Adrenal gland (tissue), 12 donors: ENCODE results near the gene NNMT. TPM values are rescaled to one million over a fixed set of nuclear protein-coding genes. Genes with fewer than 3 reads are reported as not detected.
A peak's percentile ranks its signal among the peaks of the same experiment; 100 is the strongest.

Source experiments
- DNase-seq, 7 donors: peaks; one replicate each; pipeline ENCODE4 v3.0.0-alpha.2; 2019 to 2020
- H3K27ac ChIP-seq, 5 donors: fragments of 200-600 bp; sonication (generic) in 4 of 5; 1 replicate in 3 of 5; 2 replicates in 2 of 5; pipeline versions ENCODE4 v1.5.1 to v1.8.0; 2016 to 2020; ENCODE audit warnings: mild to moderate bottlenecking in 1 of 5
- H3K27me3 ChIP-seq: fragments of 200-600 bp; 2 replicates; pipeline ENCODE4 v1.8.0; 2021
- H3K36me3 ChIP-seq, 2 donors: fragments of 200-600 bp; replicated peaks in 1 of 2; 1 replicate in 1 of 2; 2 replicates in 1 of 2; pipeline versions ENCODE4 v1.5.1 to v1.8.0; 2018 to 2022
- H3K4me1 ChIP-seq, 2 donors: fragments of 200-600 bp; replicated peaks in 1 of 2; 1 replicate in 1 of 2; 2 replicates in 1 of 2; pipeline versions ENCODE4 v1.5.1 to v1.8.0; 2018 to 2021
- H3K4me3 ChIP-seq, 4 donors: fragments of 200-600 bp; sonication (generic) in 3 of 4; one replicate each; pipeline ENCODE4 v1.5.1; 2016 to 2018
- H3K9me3 ChIP-seq, 3 donors: fragments of 200-600 bp; sonication (generic) in 1 of 3; replicated peaks in 1 of 3; 1 replicate in 2 of 3; 2 replicates in 1 of 3; pipeline versions ENCODE4 v1.5.1 to v1.8.0; 2016 to 2021
- CTCF ChIP-seq, 6 experiments: fragments of 450-650 bp in 4 of 6; fragments of 200-600 bp in 2 of 6; sonication (generic) in 1 of 6; IDR thresholded peaks; 1 replicate in 5 of 6; 2 replicates in 1 of 6; pipeline versions ENCODE4 v1.5.1 to v1.8.0; 2016 to 2021; ENCODE audit warnings: antibody characterized with exemption in 6 of 6, mild to moderate bottlenecking in 2 of 6, moderate library complexity in 1 of 6
- POLR2A ChIP-seq, 2 donors: fragments of 450-650 bp; IDR thresholded peaks; one replicate each; pipeline ENCODE4 v1.6.1; 2017; ENCODE audit warnings: antibody characterized with exemption in 2 of 2, mild to moderate bottlenecking in 2 of 2, moderate library complexity in 1 of 2
- WGBS, 4 donors: extraction: QIAGEN DNeasy Blood & Tissue Kit in 2 of 4; methylation state at CpG; one replicate each; pipeline versions ENCODE4 v1.1.5 to v1.1.7; 2013 to 2017; 5-methylcytosine and 5-hydroxymethylcytosine counted together
- intact Hi-C, 2 donors: fragments of 100-400 bp; cut with DNase I; formaldehyde crosslinking; loops; one replicate each; pipeline versions ENCODE4 v1.14.1 to v1.15.0; 2022 to 2023
- polyA plus RNA-seq, 3 donors: library from polyadenylated mRNA; stranded (reverse); fragments of 200-250 nt in 2 of 3; fragments of 350-450 nt in 1 of 3; fragmentation: Illumina TruSeq in 1 of 3; extraction: RNeasy Lipid Tissue Mini Kit (QIAGEN cat#74804) in 1 of 3; gene quantifications; one replicate each; pipeline ENCODE4 v1.2.3, GENCODE V29; 2013 to 2014
- total RNA-seq, 9 donors: library from RNA; depleted of rRNA in 4 of 9; stranded (reverse); fragments of >200 nt in 4 of 9; fragments of 120-200 nt in 1 of 9; fragmentation: NEBNext Ultra II Directional in 1 of 9; extraction: Animal tissue kit (Norgen Biotek cat#: 25700) in 1 of 9; gene quantifications; one replicate each; pipeline versions ENCODE4 v1.1.0 to v1.2.4, GENCODE V29; 2013 to 2023
- donor health status: healthy with polysubstance abuse.
- donor health status: Bipolar disorder and iron deficiency.
- donor health status: DM: yes; HTN: yes; CAD: no.
- donor health status: DM: no; HTN: no; CAD: no.
- donor health status: DM: no; HTN: no; CAD: no.
- donor health status: DM: yes; HTN: yes; CAD: no.

NNMT gene
- total and polyA plus RNA-seq, 12 donors: 0.94 to 354 (median 77.4) TPM

- no peaks in the 10 kb centered on the region for H3K4me1 ChIP-seq
- H3K36me3 ChIP-seq: no peaks in the 10 kb centered on the region
- no peak overlapping the region for H3K4me3 ChIP-seq
- no peak for DNase-seq
- H3K9me3 ChIP-seq: no peaks in the 10 kb centered on the region
- 57 to 65% (median 62%) methylated on average over 3 of the region's 3 CpGs for WGBS, 4 donors
- TF ChIP-seq POLR2A (IDR thresholded peaks at IDR 0.05): no peak
- no peak for TF ChIP-seq CTCF (IDR thresholded peaks at IDR 0.05)
- no peaks in the 10 kb centered on the region for H3K27me3 ChIP-seq
- intact Hi-C loops: loop anchor here in 1 of 2 donors (10.0 kb wide), 1 partner anchor 91 kb away; no protein-coding TSS in a partner anchor
- no peak overlapping the region for H3K27ac ChIP-seq
Observed at GRCh38 chr11:114353443-114353842, 57.2 kb downstream of the NNMT start.

- intact Hi-C loops: loop anchor here in 1 of 2 donors (10.0 kb wide), 1 partner anchor 91 kb away; no protein-coding TSS in a partner anchor
- no peaks in the 10 kb centered on the region for H3K4me1 ChIP-seq
Observed at GRCh38 chr11:114354076-114354475, 57.9 kb downstream of the NNMT start.

GRCh38 chr11:114358716-114359115 is 62.5 kb downstream of the NNMT start:
- intact Hi-C loops: loop anchor here in 1 of 2 donors (10.0 kb wide), 1 partner anchor 86 kb away; no protein-coding TSS in a partner anchor
- WGBS, 4 donors: 58 to 83% (median 68%) methylated on average over 1 of the region's 1 CpG
- no peaks in the 10 kb centered on the region for H3K36me3 ChIP-seq

More at GRCh38 chr11:114354076-114354475, 57.9 kb downstream of the NNMT start:
- 50 to 66% (median 62%) methylated on average over 3 of the region's 3 CpGs for WGBS, 4 donors
- no peak for TF ChIP-seq POLR2A (IDR thresholded peaks at IDR 0.05)
- TF ChIP-seq CTCF (IDR thresholded peaks at IDR 0.05): no peak
- H3K4me3 ChIP-seq: no peak overlapping the region
- H3K27ac ChIP-seq: no peak overlapping the region
- H3K27me3 ChIP-seq: no peaks in the 10 kb centered on the region
- H3K36me3 ChIP-seq: no peaks in the 10 kb centered on the region
- H3K9me3 ChIP-seq: no peaks in the 10 kb centered on the region
- peak in 1 of 7 donors; percentile 3 for DNase-seq

GRCh38 chr11:114359342-114359741 is 63.1 kb downstream of the NNMT start:
- H3K4me3 ChIP-seq: no peak overlapping the region
- no peaks in the 10 kb centered on the region for H3K36me3 ChIP-seq
- intact Hi-C loops: loop anchor here in 1 of 2 donors (10.0 kb wide), 1 partner anchor 85 kb away; no protein-coding TSS in a partner anchor
- no peak for DNase-seq
- peaks cover 5% of the 10 kb centered on the region for H3K27me3 ChIP-seq
- no peaks in the 10 kb centered on the region for H3K4me1 ChIP-seq
- H3K27ac ChIP-seq: no peak overlapping the region
- H3K9me3 ChIP-seq: no peaks in the 10 kb centered on the region
- TF ChIP-seq POLR2A (IDR thresholded peaks at IDR 0.05) (no peak), CTCF (IDR thresholded peaks at IDR 0.05) (no peak)

More at GRCh38 chr11:114358716-114359115, 62.5 kb downstream of the NNMT start:
- no peak for TF ChIP-seq POLR2A (IDR thresholded peaks at IDR 0.05)
- TF ChIP-seq CTCF (IDR thresholded peaks at IDR 0.05): no peak
- no peak overlapping the region for H3K27ac ChIP-seq
- no peak for DNase-seq
- no peaks in the 10 kb centered on the region for H3K9me3 ChIP-seq
- no peaks in the 10 kb centered on the region for H3K4me1 ChIP-seq
- H3K27me3 ChIP-seq: peaks cover 5% of the 10 kb centered on the region
- H3K4me3 ChIP-seq: no peak overlapping the region
